HepG2 (cell line): ENCODE results near the gene IL4I1. TPM values are rescaled to one million over a fixed set of nuclear protein-coding genes. Genes with fewer than 3 reads are reported as not detected.

Source experiments
- BCL6 ChIP-seq: IDR thresholded peaks from 2 replicates; pipeline ENCODE4 v1.6.1; 2016; ENCODE audit warnings: missing genetic modification reagents, missing compliant biosample characterization
- CBX2 ChIP-seq, 2 experiments: fragments of 200-600 bp in 1 of 2; sonication (generic); formaldehyde crosslinking in 1 of 2; IDR thresholded peaks; 2 replicates each; pipeline versions ENCODE4 v1.7.0 to v1.8.1; 2018 to 2022; ENCODE audit warnings: low read depth in 2 of 2, low read length in 1 of 2, mild to moderate bottlenecking in 1 of 2, missing genetic modification reagents in 1 of 2
- CTCF ChIP-seq: sonication (generic); formaldehyde crosslinking; IDR thresholded peaks from 2 replicates; pipeline ENCODE4 v1.5.0; 2020; ENCODE audit warnings: mild to moderate bottlenecking, missing genetic modification reagents, moderate library complexity
- FIP1L1 ChIP-seq: fragments of 200-400 bp; formaldehyde crosslinking; IDR thresholded peaks from 2 replicates; pipeline ENCODE4 v1.6.1; 2018; ENCODE audit warnings: low read depth, mild to moderate bottlenecking, low read length, moderate library complexity, borderline replicate concordance; ENCODE audit not compliant: insufficient read depth
- FOXA3 ChIP-seq: IDR thresholded peaks from 2 replicates; pipeline ENCODE4 v1.6.1; 2016; ENCODE audit warnings: missing genetic modification reagents, missing compliant biosample characterization
- HDAC6 ChIP-seq: fragments of 200-600 bp; sonication (generic); IDR thresholded peaks from 2 replicates; pipeline ENCODE4 v1.7.0; 2017; ENCODE audit warnings: mild to moderate bottlenecking, antibody characterized with exemption, low read length, low read depth
- IRF2 ChIP-seq: IDR thresholded peaks from 2 replicates; pipeline ENCODE4 v1.6.1; 2018; ENCODE audit warnings: missing genetic modification reagents, missing compliant biosample characterization
- NBN ChIP-seq: fragments of 450-650 bp; conservative IDR thresholded peaks from 2 replicates; pipeline ENCODE4 v1.6.1; 2017
- RARG ChIP-seq: sonication (generic); formaldehyde crosslinking; IDR thresholded peaks from 2 replicates; pipeline ENCODE4 v1.4.0; 2020; ENCODE audit warnings: low read depth, mild to moderate bottlenecking, missing genetic modification reagents
- ZBTB10 ChIP-seq: sonication (generic); formaldehyde crosslinking; IDR thresholded peaks from 2 replicates; pipeline ENCODE4 v1.4.0; 2020; ENCODE audit warnings: missing genetic modification reagents, borderline replicate concordance
- ZC3H4 ChIP-seq: sonication (generic); formaldehyde crosslinking; IDR thresholded peaks from 2 replicates; pipeline ENCODE4 v1.4.0; 2020; ENCODE audit warnings: missing genetic modification reagents, borderline replicate concordance
- ZFYVE20 ChIP-seq: sonication (generic); formaldehyde crosslinking; IDR thresholded peaks from 2 replicates; pipeline ENCODE4 v1.8.0; 2023; ENCODE audit warnings: low read depth, mild to moderate bottlenecking, moderate library complexity, missing genetic modification reagents, borderline replicate concordance
- ZNF18 ChIP-seq: sonication (generic); formaldehyde crosslinking; IDR thresholded peaks from 2 replicates; pipeline ENCODE4 v1.8.0; 2022; ENCODE audit warnings: mild to moderate bottlenecking, missing genetic modification reagents; ENCODE audit not compliant: insufficient replicate concordance
- ZNF224 ChIP-seq: sonication (generic); formaldehyde crosslinking; IDR thresholded peaks from 2 replicates; pipeline ENCODE4 v1.5.0; 2020; ENCODE audit warnings: mild to moderate bottlenecking, missing genetic modification reagents
- ZNF326 ChIP-seq: sonication (generic); formaldehyde crosslinking; IDR thresholded peaks from 2 replicates; pipeline ENCODE4 v1.4.0; 2020; ENCODE audit warnings: missing genetic modification reagents, borderline replicate concordance
- ZNF513 ChIP-seq: sonication (generic); formaldehyde crosslinking; conservative IDR thresholded peaks from 2 replicates; pipeline ENCODE4 v1.5.0; 2020; ENCODE audit warnings: missing genetic modification reagents
- ZNF552 ChIP-seq: sonication (generic); formaldehyde crosslinking; IDR thresholded peaks from 2 replicates; pipeline ENCODE4 v1.9.0; 2022; ENCODE audit warnings: missing genetic modification reagents, mild to moderate bottlenecking, borderline replicate concordance
- ZNF580 ChIP-seq: IDR thresholded peaks from 2 replicates; pipeline ENCODE4 v1.6.1; 2016; ENCODE audit warnings: low read depth, borderline replicate concordance
- ZNF670 ChIP-seq: sonication (generic); formaldehyde crosslinking; IDR thresholded peaks from 2 replicates; pipeline ENCODE4 v1.8.0; 2022; ENCODE audit warnings: mild to moderate bottlenecking, missing genetic modification reagents, borderline replicate concordance
- ZNF780A ChIP-seq: sonication (generic); formaldehyde crosslinking; IDR thresholded peaks from 2 replicates; pipeline ENCODE4 v1.8.0; 2022; ENCODE audit warnings: mild to moderate bottlenecking, missing genetic modification reagents, moderate library complexity
- ZNF792 ChIP-seq: IDR thresholded peaks from 2 replicates; pipeline ENCODE4 v1.6.1; 2016
- ZSCAN25 ChIP-seq: sonication (generic); formaldehyde crosslinking; IDR thresholded peaks from 2 replicates; pipeline ENCODE4 v1.8.0; 2022; ENCODE audit warnings: mild to moderate bottlenecking, missing genetic modification reagents
- polyA plus RNA-seq, 8 experiments: library from polyadenylated mRNA; depleted of rRNA in 3 of 8; stranded (reverse) in 7 of 8; unstranded in 1 of 8; fragments of >200 nt; fragmentation: Illumina TruSeq in 4 of 8; extraction: Trizol in 4 of 8; gene quantifications; 2 replicates each; pipeline versions ENCODE4 v1.2.1 to v1.2.3, GENCODE V29; 2011 to 2016; ENCODE audit warnings: low read depth in 4 of 8, missing spikeins in 1 of 8, mixed read lengths in 1 of 8; ENCODE audit not compliant: insufficient read depth in 1 of 8
- total RNA-seq, 5 experiments: library from RNA; depleted of rRNA; stranded (reverse); fragments of >200 nt; fragmentation: Illumina TruSeq; extraction: Trizol; gene quantifications; 2 replicates each; pipeline ENCODE4 v1.2.3, GENCODE V29; 2016; ENCODE audit warnings: low read depth in 1 of 5

Gene IL4I1
- total and polyA plus RNA-seq, 2 of the 13 experiments (the other 11 are each of a cell fraction or from before 2014, with no cell fraction given): not detected

- TF ChIP-seq ZNF18 (CRISPR knock-in tag) (peak; percentile 40), FIP1L1 (no peak), ZFYVE20 (no peak), ZNF580 (0 out of 2 replicates have a peak, but pooled peaks have one; percentile 26), ZNF326 (CRISPR knock-in tag) (no peak), FOXA3 (CRISPR knock-in tag) (no peak), CBX2 (IDR thresholded peaks at IDR 0.05; ENCODE audit: low read depth, low read length) (no peak), CBX2 (CRISPR knock-in tag; IDR thresholded peaks at IDR 0.05; ENCODE audit: low read depth) (no peak), IRF2 (CRISPR knock-in tag) (0 out of 2 replicates have a peak, but pooled peaks have one; percentile 27), ZC3H4 (CRISPR knock-in tag) (no peak), HDAC6 (no peak), ZNF792 (CRISPR knock-in tag) (no peak), ZNF224 (CRISPR knock-in tag) (0 out of 2 replicates have a peak, but pooled peaks have one; percentile 57), RARG (CRISPR knock-in tag) (no peak), CTCF (CRISPR knock-in tag) (peak; percentile 93), BCL6 (no peak), ZBTB10 (CRISPR knock-in tag) (no peak), ZSCAN25 (CRISPR knock-in tag) (no peak), ZNF513 (CRISPR knock-in tag) (no peak), ZNF670 (CRISPR knock-in tag) (no peak), ZNF552 (no peak), NBN (no peak), ZNF780A (CRISPR knock-in tag) (no peak)
Observed at GRCh38 chr19:49937750-49938381, 41.2 kb upstream of the IL4I1 start (continued).
